ENCODE results near the gene IRX4.

IRX4 gene

DNA sequence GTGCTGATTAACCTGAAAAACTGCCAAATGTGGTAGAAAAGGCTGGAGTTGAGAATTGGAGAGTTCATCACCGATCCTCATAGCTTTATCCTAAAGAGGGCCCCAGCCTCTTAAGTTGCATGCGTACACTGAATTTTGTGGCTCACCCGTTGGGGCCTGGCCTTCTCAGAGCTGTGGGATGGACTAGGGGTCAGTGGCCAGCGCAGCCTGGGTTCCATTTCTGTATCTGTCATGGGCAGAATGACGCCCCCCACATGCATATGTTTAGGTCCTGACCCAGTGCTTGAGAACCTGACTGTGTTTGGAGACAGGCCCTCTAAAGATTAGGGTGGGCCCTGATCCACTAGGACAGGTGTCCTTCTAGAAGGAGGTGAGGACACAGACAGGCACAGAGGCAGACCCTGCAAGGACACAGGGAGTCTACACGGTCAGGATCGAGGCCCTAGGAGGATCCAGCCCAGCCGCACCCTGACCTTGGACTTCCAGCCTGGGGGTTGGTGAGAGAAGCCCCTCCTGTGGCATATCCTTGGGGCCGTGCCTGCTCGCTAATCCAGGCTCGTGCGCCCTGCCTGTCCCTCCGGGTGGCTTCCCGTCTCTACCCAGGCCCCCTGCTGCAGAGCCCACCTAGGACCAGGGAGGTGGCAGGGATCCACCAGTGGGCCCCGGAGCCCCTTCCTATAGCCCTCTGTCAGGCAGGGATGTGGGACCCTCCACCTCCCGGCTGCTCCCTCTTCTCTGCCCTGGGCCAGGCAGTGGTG, 49.3 kb downstream of the IRX4 start:
- POLR2A ChIA-PET, result no interaction called here
- H3K36me3 ChIP-seq (ENCODE audit: control insufficient read depth in 4 of 4, insufficient read depth in 4 of 4, low read length in 3 of 4), result no peaks in the 10 kb centered on the region
- H3K27me3 ChIP-seq (replicated peaks in 2 of 5; ENCODE audit: control insufficient read depth in 4 of 5, insufficient read depth in 5 of 5, low read length in 4 of 5), result peaks cover 0 to 70% (median 14%) of the 10 kb centered on the region in 5 experiments
- H3K4me3 ChIP-seq (ENCODE audit: control insufficient read depth in 1 of 7, extremely low read depth in 1 of 7, insufficient read depth in 4 of 7, low read depth in 2 of 7, low read length in 6 of 7), result no peak overlapping the region
- WGBS (ENCODE audit: insufficient coverage), result 91% methylated on average over 15 of the region's 16 CpGs
- H3K4me1 ChIP-seq (ENCODE audit: control extremely low read depth in 1 of 4, control insufficient read depth in 4 of 4, insufficient read depth in 4 of 4, low read length in 3 of 4), result no peaks in the 10 kb centered on the region
- DNase-seq, result no peak
- H3K9me3 ChIP-seq (ENCODE audit: control extremely low read depth in 1 of 5, control insufficient read depth in 4 of 5, insufficient read depth in 2 of 5, low read depth in 1 of 5, low read length in 4 of 5), result no peaks in the 10 kb centered on the region
- CTCF ChIA-PET, result interaction anchor here (1.0 kb wide), 1 partner anchor 60 kb away, joined by 3 read pairs; no protein-coding TSS in a partner anchor
- no peak overlapping the region for H3K27ac ChIP-seq (ENCODE audit: insufficient read depth in 1 of 2, low read depth in 1 of 2, low read length in 2 of 2, poor library complexity in 1 of 2, severe bottlenecking in 2 of 2)

- Histone ChIP-seq H3K4me3 (ENCODE audit: control insufficient read depth in 1 of 7, extremely low read depth in 1 of 7, insufficient read depth in 4 of 7, low read depth in 2 of 7, low read length in 6 of 7) (no peak overlapping the region), H3K36me3 (ENCODE audit: control insufficient read depth in 4 of 4, insufficient read depth in 4 of 4, low read length in 3 of 4) (no peaks in the 10 kb centered on the region), H3K4me1 (ENCODE audit: control extremely low read depth in 1 of 4, control insufficient read depth in 4 of 4, insufficient read depth in 4 of 4, low read length in 3 of 4) (no peaks in the 10 kb centered on the region), H3K27ac (ENCODE audit: insufficient read depth in 1 of 2, low read depth in 1 of 2, low read length in 2 of 2, poor library complexity in 1 of 2, severe bottlenecking in 2 of 2) (no peak overlapping the region), H3K27me3 (replicated peaks in 2 of 5; ENCODE audit: control insufficient read depth in 4 of 5, insufficient read depth in 5 of 5, low read length in 4 of 5) (peaks cover 0 to 66% (median 14%) of the 10 kb centered on the region in 5 experiments), H3K9me3 (ENCODE audit: control extremely low read depth in 1 of 5, control insufficient read depth in 4 of 5, insufficient read depth in 2 of 5, low read depth in 1 of 5, low read length in 4 of 5) (no peaks in the 10 kb centered on the region)
- no peak for DNase-seq
- CTCF ChIA-PET, result interaction anchor here (1.0 kb wide), 1 partner anchor 60 kb away, joined by 3 read pairs; no protein-coding TSS in a partner anchor
- POLR2A ChIA-PET, result no interaction called here
- 81% methylated on average over 21 of the region's 28 CpGs for WGBS (ENCODE audit: insufficient coverage)
These were observed 50.0 kb downstream of the IRX4 start for GRCh38 chr5:1832511-1833250.

DNA sequence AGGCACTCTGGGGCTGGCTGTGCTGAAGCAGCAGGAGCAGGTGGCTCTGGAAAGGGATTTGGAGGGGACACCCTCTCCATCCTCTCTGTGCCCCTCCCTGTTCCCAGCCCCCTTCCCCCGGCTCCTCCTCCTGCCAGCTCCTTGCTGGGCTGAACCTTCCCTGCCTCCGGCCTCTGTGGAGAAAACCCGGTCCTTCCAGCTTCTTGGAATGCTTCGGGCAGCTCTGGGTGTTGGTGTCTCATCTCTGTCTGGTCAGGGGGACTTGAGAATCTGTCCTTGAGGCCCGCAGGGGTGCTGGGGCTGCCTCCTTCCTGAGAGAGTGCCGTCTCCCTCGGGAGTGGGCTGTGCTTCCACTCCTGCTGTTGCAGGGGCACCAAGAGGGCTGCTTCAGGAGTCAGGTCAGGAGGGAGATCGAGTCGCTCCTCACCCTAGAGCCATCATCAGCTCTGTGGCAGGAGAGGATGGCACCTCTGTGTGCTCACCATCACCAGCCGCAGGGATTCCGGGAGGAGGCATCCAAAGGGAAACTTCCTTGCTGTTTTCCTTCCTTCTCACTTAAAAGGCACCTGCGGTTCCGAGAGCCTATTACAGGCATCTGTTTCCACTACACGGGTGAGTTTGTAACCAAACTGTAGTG, 50.9 kb downstream of the IRX4 start:
- 43% methylated on average over 11 of the region's 14 CpGs for WGBS (ENCODE audit: insufficient coverage)
- no peak overlapping the region for H3K4me3 ChIP-seq (ENCODE audit: control insufficient read depth in 1 of 7, extremely low read depth in 1 of 7, insufficient read depth in 4 of 7, low read depth in 2 of 7, low read length in 6 of 7)

GRCh38 chr5:1831257-1831656, 51.5 kb downstream of the IRX4 start:
- ChIA-PET CTCF (no interaction called here), POLR2A (no interaction called here)
- DNase-seq, result no peak
- WGBS (ENCODE audit: insufficient coverage), result 90% methylated on average over 9 of the region's 11 CpGs
- no peaks in the 10 kb centered on the region for H3K9me3 ChIP-seq (ENCODE audit: control extremely low read depth in 1 of 5, control insufficient read depth in 4 of 5, insufficient read depth in 2 of 5, low read depth in 1 of 5, low read length in 4 of 5)
- no peaks in the 10 kb centered on the region for H3K4me1 ChIP-seq (ENCODE audit: control extremely low read depth in 1 of 4, control insufficient read depth in 4 of 4, insufficient read depth in 4 of 4, low read length in 3 of 4)
- H3K27ac ChIP-seq (ENCODE audit: insufficient read depth in 1 of 2, low read depth in 1 of 2, low read length in 2 of 2, poor library complexity in 1 of 2, severe bottlenecking in 2 of 2), result no peak overlapping the region
- H3K27me3 ChIP-seq (replicated peaks in 2 of 5; ENCODE audit: control insufficient read depth in 4 of 5, insufficient read depth in 5 of 5, low read length in 4 of 5), result peaks cover 0 to 54% (median 14%) of the 10 kb centered on the region in 5 experiments
- no peak overlapping the region for H3K4me3 ChIP-seq (ENCODE audit: control insufficient read depth in 1 of 7, extremely low read depth in 1 of 7, insufficient read depth in 4 of 7, low read depth in 2 of 7, low read length in 6 of 7)
- no peaks in the 10 kb centered on the region for H3K36me3 ChIP-seq (ENCODE audit: control insufficient read depth in 4 of 4, insufficient read depth in 4 of 4, low read length in 3 of 4)

More for the DNA sequence above, 50.9 kb downstream of the IRX4 start:
- CTCF ChIA-PET, result no interaction called here
- peaks cover 0 to 59% (median 14%) of the 10 kb centered on the region in 5 experiments for H3K27me3 ChIP-seq (replicated peaks in 2 of 5; ENCODE audit: control insufficient read depth in 4 of 5, insufficient read depth in 5 of 5, low read length in 4 of 5)
- H3K27ac ChIP-seq (ENCODE audit: insufficient read depth in 1 of 2, low read depth in 1 of 2, low read length in 2 of 2, poor library complexity in 1 of 2, severe bottlenecking in 2 of 2), result no peak overlapping the region
- POLR2A ChIA-PET, result no interaction called here
- H3K36me3 ChIP-seq (ENCODE audit: control insufficient read depth in 4 of 4, insufficient read depth in 4 of 4, low read length in 3 of 4), result no peaks in the 10 kb centered on the region
- H3K4me1 ChIP-seq (ENCODE audit: control extremely low read depth in 1 of 4, control insufficient read depth in 4 of 4, insufficient read depth in 4 of 4, low read length in 3 of 4), result no peaks in the 10 kb centered on the region
- no peaks in the 10 kb centered on the region for H3K9me3 ChIP-seq (ENCODE audit: control extremely low read depth in 1 of 5, control insufficient read depth in 4 of 5, insufficient read depth in 2 of 5, low read depth in 1 of 5, low read length in 4 of 5)
- DNase-seq, result no peak

GRCh38 chr5:1830571-1831228, 52.0 kb downstream of the IRX4 start:
- peaks cover 0 to 51% (median 14%) of the 10 kb centered on the region in 5 experiments for H3K27me3 ChIP-seq (replicated peaks in 2 of 5; ENCODE audit: control insufficient read depth in 4 of 5, insufficient read depth in 5 of 5, low read length in 4 of 5)
- H3K4me3 ChIP-seq (ENCODE audit: control insufficient read depth in 1 of 7, extremely low read depth in 1 of 7, insufficient read depth in 4 of 7, low read depth in 2 of 7, low read length in 6 of 7), result no peak overlapping the region
- DNase-seq, result no peak
- no peaks in the 10 kb centered on the region for H3K4me1 ChIP-seq (ENCODE audit: control extremely low read depth in 1 of 4, control insufficient read depth in 4 of 4, insufficient read depth in 4 of 4, low read length in 3 of 4)
- ChIA-PET POLR2A (no interaction called here), CTCF (no interaction called here)
- H3K9me3 ChIP-seq (ENCODE audit: control extremely low read depth in 1 of 5, control insufficient read depth in 4 of 5, insufficient read depth in 2 of 5, low read depth in 1 of 5, low read length in 4 of 5), result no peaks in the 10 kb centered on the region
- WGBS (ENCODE audit: insufficient coverage), result 89% methylated on average over 15 of the region's 17 CpGs
- no peak overlapping the region for H3K27ac ChIP-seq (ENCODE audit: insufficient read depth in 1 of 2, low read depth in 1 of 2, low read length in 2 of 2, poor library complexity in 1 of 2, severe bottlenecking in 2 of 2)
- H3K36me3 ChIP-seq (ENCODE audit: control insufficient read depth in 4 of 4, insufficient read depth in 4 of 4, low read length in 3 of 4), result no peaks in the 10 kb centered on the region

- POLR2A ChIA-PET, result no interaction called here
- H3K9me3 ChIP-seq (ENCODE audit: control extremely low read depth in 1 of 5, control insufficient read depth in 4 of 5, insufficient read depth in 2 of 5, low read depth in 1 of 5, low read length in 4 of 5), result no peaks in the 10 kb centered on the region
- peak in 2 of 3 donors; percentile 11 to 20 for DNase-seq
These were observed 54.8 kb downstream of the IRX4 start for GRCh38 chr5:1827886-1828397.

More at GRCh38 chr5:1827886-1828397, 54.8 kb downstream of the IRX4 start:
- WGBS (ENCODE audit: insufficient coverage), result 66% methylated on average over 27 of the region's 39 CpGs
- Histone ChIP-seq H3K27me3 (replicated peaks in 2 of 5; ENCODE audit: control insufficient read depth in 4 of 5, insufficient read depth in 5 of 5, low read length in 4 of 5) (peaks cover 0 to 25% (median 6%) of the 10 kb centered on the region in 5 experiments), H3K4me3 (ENCODE audit: control insufficient read depth in 1 of 7, extremely low read depth in 1 of 7, insufficient read depth in 4 of 7, low read depth in 2 of 7, low read length in 6 of 7) (no peak overlapping the region), H3K36me3 (ENCODE audit: control insufficient read depth in 4 of 4, insufficient read depth in 4 of 4, low read length in 3 of 4) (peaks cover 0 to 12% (median 4%) of the 10 kb centered on the region in 4 experiments), H3K27ac (ENCODE audit: insufficient read depth in 1 of 2, low read depth in 1 of 2, low read length in 2 of 2, poor library complexity in 1 of 2, severe bottlenecking in 2 of 2) (no peak overlapping the region), H3K4me1 (ENCODE audit: control extremely low read depth in 1 of 4, control insufficient read depth in 4 of 4, insufficient read depth in 4 of 4, low read length in 3 of 4) (no peaks in the 10 kb centered on the region)
- CTCF ChIA-PET, result no interaction called here
